ENCODE measurements around the gene DENND4B.

GRCh38 chr1:153944827-153945117, 1.7 kb downstream of the DENND4B start:
- TF ChIP-seq POLR2A (IDR thresholded peaks at IDR 0.05; ENCODE audit: low read length) (no peak), GATA1 (IDR thresholded peaks at IDR 0.05; ENCODE audit: low read depth, low read length) (no peak)
